K562 (cell line): ENCODE data around the gene TNFAIP8L2. TPM values are rescaled to one million over a fixed set of nuclear protein-coding genes. Genes with fewer than 3 reads are reported as not detected.

Experiments
- NUFIP1 ChIP-seq: fragments of 450-650 bp; IDR thresholded peaks from 2 replicates; pipeline ENCODE4 v1.6.1; 2018; ENCODE audit not compliant: partially characterized antibody
- PPARD ChIP-seq: fragments of 250-450 bp; sonication (Bioruptor Pico); IDR thresholded peaks from 2 replicates; pipeline ENCODE4 v1.8.0; 2022; ENCODE audit warnings: inconsistent platforms, mild to moderate bottlenecking, moderate library complexity
- REST ChIP-seq, 2 experiments: fragments of 450-650 bp; formaldehyde crosslinking in 1 of 2; IDR thresholded peaks; 2 replicates each; pipeline versions ENCODE4 v1.4.0 to v1.6.1; 2014 to 2020; ENCODE audit warnings: mild to moderate bottlenecking in 2 of 2, borderline replicate concordance in 1 of 2, low read depth in 1 of 2
- SREBF1 ChIP-seq: fragments of 150-350 bp; IDR thresholded peaks from 2 replicates; pipeline ENCODE4 v1.6.1; 2014; ENCODE audit warnings: antibody characterized with exemption, low read depth, low read length, borderline replicate concordance
- YBX1 ChIP-seq: fragments of 450-650 bp; IDR thresholded peaks from 2 replicates; pipeline ENCODE4 v1.7.1; 2016; ENCODE audit warnings: mild to moderate bottlenecking
- ZNF324 ChIP-seq: fragments of 250-450 bp; sonication (Bioruptor Pico); IDR thresholded peaks from 2 replicates; pipeline ENCODE4 v1.4.0; 2020; ENCODE audit warnings: mild to moderate bottlenecking
- polyA plus RNA-seq, 8 experiments: library from polyadenylated mRNA; depleted of rRNA in 4 of 8; stranded (reverse) in 5 of 8; unstranded in 3 of 8; fragments of >200 nt; fragmentation: Nextera tagmentation in 2 of 8; fragmentation: Illumina TruSeq in 1 of 8; extraction: Ambion mirVana in 2 of 8; extraction: Trizol in 1 of 8; gene quantifications; 2 replicates each; pipeline versions ENCODE4 v1.2.1 to v1.2.3, GENCODE V29; 2011 to 2014; ENCODE audit warnings: inconsistent platforms in 1 of 8, missing spikeins in 1 of 8
- total RNA-seq, 7 experiments: library from RNA; depleted of rRNA in 6 of 7; stranded (reverse); fragments of >200 nt in 6 of 7; fragmentation: Illumina TruSeq in 2 of 7; extraction: Trizol in 2 of 7; gene quantifications; 2 replicates each; pipeline versions ENCODE4 v1.2.1 to v1.2.3, GENCODE V29; 2011 to 2021; ENCODE audit warnings: low replicate concordance in 1 of 7

TNFAIP8L2 gene
- total and polyA plus RNA-seq, 9 of the 15 experiments (the other 6 are each of a cell fraction or from before 2014, with no cell fraction given), result 0.05 to 1.7 (median 0.52) TPM

GRCh38 chr1:151198254-151199127 is 42.0 kb downstream of the TNFAIP8L2 start, which contains the start of gene PIP5K1A (continued):
- TF ChIP-seq PPARD (CRISPR knock-in tag), result no peak
- no peak for TF ChIP-seq YBX1
- no peak for TF ChIP-seq NUFIP1
- TF ChIP-seq SREBF1, result no peak
- peak; percentile 84 for TF ChIP-seq REST (IDR thresholded peaks at IDR 0.05; ENCODE audit: borderline replicate concordance)
- no peak for TF ChIP-seq REST (CRISPR knock-in tag; IDR thresholded peaks at IDR 0.05; ENCODE audit: low read depth)
- TF ChIP-seq ZNF324 (CRISPR knock-in tag), result no peak
- TF ChIP-seq, all 486 proteins: peak for 73
